ENCODE data around the gene INO80D. TPM values are rescaled to one million over a fixed set of nuclear protein-coding genes. Genes with fewer than 3 reads are reported as not detected.
"Not testable (repeated sequence)": the region's sequence is repeated elsewhere in the genome, so short reads cannot be mapped to it uniquely, and the experiment has no call there.

Gene INO80D
- total and polyA plus RNA-seq, 2 experiments from 2014 or later, result 2.7 to 6.1 TPM

DNA sequence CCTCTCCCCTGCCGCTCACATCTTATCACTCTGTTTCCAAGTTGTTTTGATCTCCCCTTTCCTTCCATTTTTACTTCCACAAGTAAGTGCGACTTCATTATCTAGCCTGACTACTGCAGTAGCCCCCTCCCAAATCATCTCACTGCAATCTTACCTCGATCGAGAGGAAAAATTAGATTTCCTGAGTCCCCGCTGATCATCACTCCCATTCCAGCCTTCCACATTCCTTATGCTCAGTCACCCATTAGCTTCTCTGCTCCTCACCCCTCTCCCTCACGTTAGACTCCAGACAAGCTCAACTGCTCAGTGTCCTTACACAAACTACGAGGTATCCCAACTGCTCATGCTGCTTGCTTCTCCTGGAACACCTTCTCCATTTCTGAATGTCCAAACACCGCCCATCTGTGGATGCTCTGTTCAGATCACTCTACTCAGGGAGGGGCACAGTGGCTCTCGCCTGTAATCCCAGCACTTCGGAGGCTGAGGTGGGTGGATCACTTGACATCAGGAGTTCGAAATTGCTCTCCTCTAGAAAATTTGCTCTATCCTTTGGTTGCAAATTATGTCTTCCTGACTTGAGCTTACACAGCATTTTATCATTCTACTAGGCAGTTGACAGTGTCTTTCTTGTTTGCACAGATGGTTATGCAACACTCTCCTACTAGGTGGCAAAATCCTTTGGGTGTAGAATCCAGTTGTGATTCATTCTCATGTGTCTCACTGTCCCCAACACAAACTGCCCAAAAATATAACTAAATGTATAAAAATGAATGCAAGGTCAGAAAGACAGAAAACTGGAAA, 96.5 kb downstream of the INO80D start:
- DNase-seq (ENCODE audit: low read depth in 1 of 2, low spot score in 1 of 2), result peak in 1 of 2 donors; percentile 23
- no peak overlapping the region for H3K4me3 ChIP-seq
- no peak overlapping the region for H3K27ac ChIP-seq
- H3K4me1 ChIP-seq (ENCODE audit: low read depth), result no peaks in the 10 kb centered on the region
- H3K36me3 ChIP-seq, result peaks cover 3% of the 10 kb centered on the region
- H3K27me3 ChIP-seq, result no peaks in the 10 kb centered on the region
- no peaks in the 10 kb centered on the region for H3K9me3 ChIP-seq (ENCODE audit: low read depth)
- TF ChIP-seq, protein P1, sequence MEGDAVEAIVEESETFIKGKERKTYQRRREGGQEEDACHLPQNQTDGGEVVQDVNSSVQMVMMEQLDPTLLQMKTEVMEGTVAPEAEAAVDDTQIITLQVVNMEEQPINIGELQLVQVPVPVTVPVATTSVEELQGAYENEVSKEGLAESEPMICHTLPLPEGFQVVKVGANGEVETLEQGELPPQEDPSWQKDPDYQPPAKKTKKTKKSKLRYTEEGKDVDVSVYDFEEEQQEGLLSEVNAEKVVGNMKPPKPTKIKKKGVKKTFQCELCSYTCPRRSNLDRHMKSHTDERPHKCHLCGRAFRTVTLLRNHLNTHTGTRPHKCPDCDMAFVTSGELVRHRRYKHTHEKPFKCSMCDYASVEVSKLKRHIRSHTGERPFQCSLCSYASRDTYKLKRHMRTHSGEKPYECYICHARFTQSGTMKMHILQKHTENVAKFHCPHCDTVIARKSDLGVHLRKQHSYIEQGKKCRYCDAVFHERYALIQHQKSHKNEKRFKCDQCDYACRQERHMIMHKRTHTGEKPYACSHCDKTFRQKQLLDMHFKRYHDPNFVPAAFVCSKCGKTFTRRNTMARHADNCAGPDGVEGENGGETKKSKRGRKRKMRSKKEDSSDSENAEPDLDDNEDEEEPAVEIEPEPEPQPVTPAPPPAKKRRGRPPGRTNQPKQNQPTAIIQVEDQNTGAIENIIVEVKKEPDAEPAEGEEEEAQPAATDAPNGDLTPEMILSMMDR (IDR thresholded peaks at IDR 0.05; ENCODE audit: low read depth, low read length), result no peak

DNA sequence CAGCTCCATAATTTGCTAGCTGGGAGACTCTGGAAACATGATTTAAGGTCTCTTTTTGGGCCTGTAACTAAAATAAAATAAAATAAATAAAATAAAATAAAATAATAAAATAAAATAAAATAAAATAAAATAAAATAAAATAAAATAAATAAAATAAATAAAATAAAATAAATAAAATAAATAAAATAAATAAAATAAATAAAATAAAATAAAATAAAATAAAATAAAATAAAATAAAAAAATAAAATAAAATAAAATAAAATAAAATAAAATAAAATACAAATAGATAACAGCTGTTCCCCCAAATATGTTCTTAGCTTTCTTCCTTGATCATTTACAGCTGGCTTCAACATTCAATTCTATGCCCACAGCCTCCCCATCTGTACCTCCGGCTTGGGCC, 97.3 kb downstream of the INO80D start:
- not testable (repeated sequence) for H3K27ac ChIP-seq; H3K9me3 ChIP-seq (ENCODE audit: low read depth); H3K27me3 ChIP-seq; H3K4me3 ChIP-seq; DNase-seq (ENCODE audit: low read depth in 1 of 2, low spot score in 1 of 2); H3K4me1 ChIP-seq (ENCODE audit: low read depth); H3K36me3 ChIP-seq

DNA sequence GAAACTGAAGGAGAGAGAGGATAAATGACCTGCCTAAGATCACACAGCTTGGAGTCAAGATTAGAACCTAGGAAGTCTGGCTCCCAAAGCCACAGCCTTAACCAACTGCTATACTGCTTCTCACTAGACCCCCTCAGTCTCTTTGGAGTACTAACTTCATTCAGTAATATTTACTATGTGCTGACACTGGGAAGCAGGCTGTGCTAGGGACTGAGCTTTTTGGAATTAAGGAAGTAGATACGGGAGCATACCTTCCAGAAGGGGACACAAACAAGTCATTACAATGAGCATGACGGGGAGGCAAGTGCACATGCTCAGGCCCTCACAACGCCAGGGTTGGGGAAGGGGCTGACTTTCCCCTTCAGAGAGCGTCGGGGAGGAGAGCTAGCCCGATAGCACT, 97.7 kb downstream of the INO80D start:
- DNase-seq (ENCODE audit: low read depth in 1 of 2, low spot score in 1 of 2), result no peak
- Histone ChIP-seq H3K4me1 (ENCODE audit: low read depth) (no peaks in the 10 kb centered on the region), H3K36me3 (no peaks in the 10 kb centered on the region), H3K27ac (no peak overlapping the region), H3K4me3 (no peak overlapping the region), H3K9me3 (ENCODE audit: low read depth) (no peaks in the 10 kb centered on the region), H3K27me3 (no peaks in the 10 kb centered on the region)
- TF ChIP-seq, protein P1 (IDR thresholded peaks at IDR 0.05; ENCODE audit: low read depth, low read length), result no peak

DNA sequence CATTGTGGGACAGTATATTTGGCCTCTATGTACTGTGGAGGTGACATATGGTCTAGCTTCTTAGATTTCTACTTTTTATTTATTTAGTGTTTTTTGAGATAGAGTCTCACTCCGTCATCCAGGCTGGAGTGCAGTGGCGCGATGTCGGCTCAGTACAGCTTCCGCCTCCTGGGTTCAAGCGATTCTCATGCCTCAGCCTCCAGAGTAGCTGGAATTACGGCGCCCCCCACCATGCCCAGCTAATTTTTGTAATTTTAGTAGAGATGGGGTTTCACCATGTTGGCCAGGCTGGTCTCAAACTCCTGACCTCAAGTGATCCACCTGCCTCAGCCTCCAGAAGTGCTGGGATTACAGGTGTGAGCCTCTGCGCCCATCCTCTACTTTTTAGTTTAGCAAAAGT, 99.6 kb downstream of the INO80D start:
- not testable (repeated sequence) for H3K9me3 ChIP-seq (ENCODE audit: low read depth); H3K27ac ChIP-seq; DNase-seq (ENCODE audit: low read depth in 1 of 2, low spot score in 1 of 2); H3K36me3 ChIP-seq; H3K27me3 ChIP-seq; H3K4me3 ChIP-seq; H3K4me1 ChIP-seq (ENCODE audit: low read depth)

DNA sequence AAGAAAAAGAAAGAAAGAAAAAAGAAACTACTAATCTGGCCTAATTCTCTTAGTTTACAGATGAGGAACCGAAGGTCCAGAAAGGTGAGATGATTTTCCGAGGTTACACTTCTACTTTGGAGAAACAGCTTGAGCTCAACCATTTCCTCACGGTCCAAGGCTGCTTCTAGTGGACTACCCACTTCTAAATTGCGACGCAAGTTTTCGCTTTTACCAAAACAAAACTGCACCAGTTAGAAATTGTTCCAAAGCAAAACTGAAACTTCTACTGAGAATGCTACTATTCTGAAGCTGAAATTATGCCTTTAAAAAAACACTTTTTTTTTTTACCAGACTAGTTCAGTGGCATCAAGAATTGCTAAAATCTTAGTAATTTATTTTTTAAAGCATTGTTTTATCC, 101.6 kb downstream of the INO80D start:
- no peaks in the 10 kb centered on the region for H3K36me3 ChIP-seq

DNA sequence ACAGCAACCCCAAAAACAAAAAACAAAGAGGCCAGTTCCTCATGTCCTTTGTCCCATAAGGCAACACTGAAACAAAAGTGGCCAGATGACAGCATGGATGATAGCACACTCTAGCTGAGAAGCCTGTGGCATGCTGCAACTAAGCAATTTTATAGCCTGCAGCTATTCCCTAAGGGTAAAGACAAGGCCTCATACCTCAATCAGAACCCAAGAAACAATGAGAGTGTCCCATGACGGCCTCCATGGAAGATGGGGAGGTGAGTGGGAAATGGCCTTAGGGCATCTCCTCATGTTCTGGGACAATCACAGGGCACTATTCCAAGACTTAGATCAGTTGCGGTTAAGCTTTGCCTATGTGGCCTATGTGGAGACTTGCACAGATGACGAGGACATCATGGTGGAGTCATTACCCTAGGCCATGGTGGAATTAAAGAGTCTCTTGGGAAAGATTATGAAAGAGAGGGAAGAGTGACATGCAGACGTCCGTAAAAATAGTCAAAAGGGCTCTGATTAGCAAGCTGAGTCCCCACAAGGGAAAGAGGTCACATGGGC, 103.1 kb downstream of the INO80D start:
- H3K9me3 ChIP-seq (ENCODE audit: low read depth), result no peaks in the 10 kb centered on the region
- no peak for DNase-seq (ENCODE audit: low read depth in 1 of 2, low spot score in 1 of 2)
- TF ChIP-seq, protein P1 (IDR thresholded peaks at IDR 0.05; ENCODE audit: low read depth, low read length), result no peak
- no peaks in the 10 kb centered on the region for H3K36me3 ChIP-seq
- no peaks in the 10 kb centered on the region for H3K27me3 ChIP-seq
- H3K4me1 ChIP-seq (ENCODE audit: low read depth), result no peaks in the 10 kb centered on the region
- H3K27ac ChIP-seq, result no peak overlapping the region
- no peak overlapping the region for H3K4me3 ChIP-seq

More for the DNA sequence above, 101.6 kb downstream of the INO80D start:
- Histone ChIP-seq H3K9me3 (ENCODE audit: low read depth) (no peaks in the 10 kb centered on the region), H3K4me3 (no peak overlapping the region), H3K27ac (no peak overlapping the region), H3K4me1 (ENCODE audit: low read depth) (no peaks in the 10 kb centered on the region), H3K27me3 (no peaks in the 10 kb centered on the region)
- DNase-seq (ENCODE audit: low read depth in 1 of 2, low spot score in 1 of 2), result no peak
- TF ChIP-seq, protein P1 (IDR thresholded peaks at IDR 0.05; ENCODE audit: low read depth, low read length), result no peak

DNA sequence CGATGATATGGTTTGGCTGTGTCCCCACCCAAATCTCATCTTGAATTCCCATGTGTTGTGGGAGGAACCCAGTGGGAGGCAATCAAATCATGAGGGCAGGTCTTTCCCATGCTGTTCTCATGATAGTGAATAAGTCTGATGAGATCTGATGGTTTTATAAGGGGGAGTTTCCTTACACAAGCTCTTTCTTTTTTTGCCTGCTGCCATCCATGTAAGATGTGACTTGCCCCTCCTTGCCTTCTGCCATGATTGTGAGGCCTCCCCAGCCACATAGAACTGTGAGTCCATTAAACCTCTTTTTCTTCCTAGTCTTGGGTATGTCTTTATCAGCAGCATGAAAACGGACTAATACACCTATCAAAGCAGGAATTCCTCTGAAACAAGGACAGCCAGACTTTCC, 107.2 kb downstream of the INO80D start:
- H3K9me3 ChIP-seq (ENCODE audit: low read depth); DNase-seq (ENCODE audit: low read depth in 1 of 2, low spot score in 1 of 2); H3K36me3 ChIP-seq; H3K27me3 ChIP-seq; H3K27ac ChIP-seq; H3K4me3 ChIP-seq; H3K4me1 ChIP-seq (ENCODE audit: low read depth): not testable (repeated sequence)

DNA sequence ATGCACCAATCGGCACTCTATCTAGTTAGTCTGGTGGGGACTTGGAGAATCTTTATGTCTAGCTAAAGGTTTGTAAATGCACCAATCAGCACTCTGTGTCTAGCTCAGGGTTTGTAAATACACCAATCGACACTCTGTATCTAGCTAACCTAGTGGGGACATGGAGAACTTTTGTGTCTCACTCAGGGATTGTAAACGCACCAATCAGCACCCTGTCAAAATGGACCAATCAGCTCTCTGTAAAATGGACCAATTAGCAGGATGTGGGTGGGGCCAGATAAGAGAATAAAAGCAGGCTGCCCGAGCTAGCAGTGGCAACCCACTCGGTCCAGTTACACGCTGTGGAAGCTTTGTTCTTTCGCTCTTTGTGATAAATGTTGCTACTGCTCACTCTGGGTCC, 108.3 kb downstream of the INO80D start:
- H3K9me3 ChIP-seq (ENCODE audit: low read depth); H3K27ac ChIP-seq; H3K27me3 ChIP-seq; H3K4me1 ChIP-seq (ENCODE audit: low read depth); H3K4me3 ChIP-seq; DNase-seq (ENCODE audit: low read depth in 1 of 2, low spot score in 1 of 2); H3K36me3 ChIP-seq: not testable (repeated sequence)

DNA sequence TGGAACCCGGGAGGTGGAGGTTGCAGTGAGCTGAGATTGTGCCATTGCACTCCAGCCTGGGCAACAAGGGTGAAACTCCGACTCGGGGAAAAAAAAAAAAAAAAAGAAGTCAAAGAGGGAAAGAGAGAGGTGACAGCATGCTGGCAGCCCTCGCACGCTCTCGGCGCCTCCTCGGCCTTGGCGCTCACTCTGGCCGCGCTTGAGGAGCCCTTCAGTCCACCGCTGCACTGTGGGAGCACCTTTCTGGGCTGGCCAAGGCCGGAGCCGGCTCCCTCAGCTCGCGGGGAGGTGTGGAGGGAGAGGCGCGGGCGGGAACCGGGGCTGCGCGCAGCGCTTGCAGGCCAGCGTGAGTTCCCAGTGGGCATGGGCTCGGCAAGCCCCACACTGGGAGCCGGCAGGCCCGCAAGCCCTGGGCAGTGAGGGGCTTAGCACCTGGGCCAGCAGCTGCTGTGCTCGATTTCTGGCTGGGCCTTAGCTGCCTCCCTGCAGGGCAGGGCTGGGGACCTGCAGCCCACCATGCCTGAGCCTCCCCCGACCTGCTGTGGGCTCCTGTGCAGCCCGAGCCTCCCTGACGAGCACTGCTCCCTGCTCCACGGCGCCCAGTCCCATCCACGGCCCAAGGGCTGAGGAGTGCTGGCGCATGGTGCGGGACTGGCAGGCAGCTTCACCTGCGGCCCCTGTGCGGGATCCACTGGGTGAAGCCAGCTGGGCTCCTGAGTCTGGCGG, 108.9 kb downstream of the INO80D start:
- not testable (repeated sequence) for H3K9me3 ChIP-seq (ENCODE audit: low read depth)

More for the DNA sequence above, 108.9 kb downstream of the INO80D start:
- not testable (repeated sequence) for DNase-seq (ENCODE audit: low read depth in 1 of 2, low spot score in 1 of 2); H3K27me3 ChIP-seq; H3K27ac ChIP-seq; H3K4me3 ChIP-seq; H3K36me3 ChIP-seq; H3K4me1 ChIP-seq (ENCODE audit: low read depth)
